ENCODE results near the gene MTHFD1L.

MTHFD1L gene

DNA sequence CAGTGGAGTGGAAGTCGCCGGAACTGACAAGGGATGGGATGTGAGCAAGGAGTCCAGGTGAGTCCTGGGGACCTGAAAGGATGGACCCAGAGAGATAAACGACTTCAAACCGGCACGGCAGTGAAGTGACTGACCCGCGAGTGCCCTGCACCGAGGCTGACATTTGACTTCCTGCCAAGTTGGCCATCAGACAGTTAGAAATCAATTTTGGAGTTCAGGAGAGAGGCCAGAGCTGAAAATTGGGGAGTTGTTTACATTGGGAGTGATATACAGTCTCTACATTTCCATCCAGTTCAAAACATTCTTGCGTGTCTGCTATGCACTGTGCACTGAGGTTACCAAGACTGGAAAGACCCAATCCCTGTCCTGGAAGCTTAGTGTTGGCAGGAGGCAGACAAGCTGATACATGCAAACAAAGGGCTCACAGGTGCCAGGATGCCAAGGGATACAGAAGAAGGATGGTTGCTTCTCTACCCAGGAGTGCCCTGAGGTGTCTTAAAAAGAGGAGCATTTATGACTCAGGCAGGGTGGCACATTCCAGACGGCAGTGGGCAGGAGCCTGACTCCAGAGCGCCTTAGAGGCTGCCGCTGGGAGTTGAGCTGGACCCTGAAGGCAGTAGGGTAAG, 186.6 kb downstream of the MTHFD1L start:
- ChIA-PET CTCF (interaction anchor here (1.0 kb wide), 1 partner anchor 9 kb away, joined by 3 read pairs; no protein-coding TSS in a partner anchor), POLR2A (no interaction called here)
- TF ChIP-seq BHLHE40 (IDR thresholded peaks at IDR 0.05; ENCODE audit: borderline replicate concordance) = no peak
- TF ChIP-seq NFRKB (IDR thresholded peaks at IDR 0.05) = no peak
- DNase-seq (ENCODE audit: extremely low spot score) = no peak

DNA sequence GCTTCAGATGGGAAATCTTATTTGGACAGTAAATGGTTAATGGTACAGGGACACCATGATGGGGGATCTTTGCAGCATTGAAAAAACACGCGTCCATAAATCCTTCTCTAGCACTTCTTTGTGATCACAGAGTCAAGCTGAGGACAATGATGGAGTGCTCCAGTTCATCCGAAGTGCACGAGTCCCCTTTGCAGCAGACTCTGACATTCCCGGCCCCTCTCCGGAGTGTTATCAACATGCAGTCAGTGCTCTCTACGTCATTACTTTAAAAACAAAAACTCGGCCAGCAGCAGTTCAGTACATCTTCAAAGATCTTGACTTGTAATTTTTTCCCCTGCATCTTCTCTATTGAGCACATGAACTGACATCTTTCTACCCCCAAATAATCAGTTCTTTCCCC, 188.8 kb downstream of the MTHFD1L start:
- CTCF ChIA-PET = interaction anchor here (0.7 to 1.2 kb wide), 3 partner anchors 189 to 353 kb away, joined by 3 to 7 read pairs (median 4); no protein-coding TSS in a partner anchor

DNA sequence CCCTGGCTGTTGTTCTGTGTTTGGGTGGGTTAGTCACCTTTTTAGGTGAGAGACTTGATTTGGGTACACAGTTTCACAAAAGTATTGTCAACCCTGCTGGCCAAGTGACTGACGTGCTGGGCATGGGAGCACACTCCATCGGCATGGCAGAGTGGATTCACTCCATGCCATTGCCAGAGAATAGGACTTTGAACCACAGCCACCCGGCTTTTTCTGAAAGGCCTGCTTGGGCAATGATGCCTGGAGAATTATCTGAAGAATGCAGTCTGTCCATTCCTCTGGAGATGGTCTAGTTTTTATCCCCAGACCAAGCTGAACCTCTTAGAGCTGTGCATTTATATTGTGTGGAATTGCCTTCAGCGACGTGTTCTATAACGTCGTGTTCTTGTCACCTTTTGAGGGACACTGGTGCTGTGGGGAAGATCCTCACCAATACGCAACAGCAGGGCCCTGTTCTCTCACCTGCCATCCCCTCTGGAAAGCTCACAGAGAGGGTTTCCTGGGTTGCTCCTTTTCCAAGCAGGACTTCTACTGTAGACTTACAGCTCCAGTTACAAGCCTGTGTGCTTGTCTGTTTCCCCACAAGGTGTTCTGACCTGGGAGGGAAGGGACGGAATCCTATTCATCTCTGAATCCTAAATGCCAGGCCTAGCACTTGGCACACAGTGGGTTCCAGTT, 190.9 kb downstream of the MTHFD1L start:
- ChIA-PET POLR2A (no interaction called here), CTCF (interaction anchor here (0.5 kb wide), 1 partner anchor 12 kb away, joined by 4 read pairs; no protein-coding TSS in a partner anchor)
- DNase-seq (ENCODE audit: extremely low spot score) = no peak
- TF ChIP-seq ZNF384 (IDR thresholded peaks at IDR 0.05) = no peak
- TF ChIP-seq CTBP1 (IDR thresholded peaks at IDR 0.05; ENCODE audit: borderline replicate concordance) = no peak
- no peak for TF ChIP-seq SP1 (IDR thresholded peaks at IDR 0.05)
- no peak for TF ChIP-seq L3MBTL2 (conservative IDR thresholded peaks at IDR 0.05)
- no peak for TF ChIP-seq FOXM1 (IDR thresholded peaks at IDR 0.05; ENCODE audit: borderline replicate concordance)
- no peak for TF ChIP-seq NFRKB (IDR thresholded peaks at IDR 0.05)
- TF ChIP-seq, protein P1, sequence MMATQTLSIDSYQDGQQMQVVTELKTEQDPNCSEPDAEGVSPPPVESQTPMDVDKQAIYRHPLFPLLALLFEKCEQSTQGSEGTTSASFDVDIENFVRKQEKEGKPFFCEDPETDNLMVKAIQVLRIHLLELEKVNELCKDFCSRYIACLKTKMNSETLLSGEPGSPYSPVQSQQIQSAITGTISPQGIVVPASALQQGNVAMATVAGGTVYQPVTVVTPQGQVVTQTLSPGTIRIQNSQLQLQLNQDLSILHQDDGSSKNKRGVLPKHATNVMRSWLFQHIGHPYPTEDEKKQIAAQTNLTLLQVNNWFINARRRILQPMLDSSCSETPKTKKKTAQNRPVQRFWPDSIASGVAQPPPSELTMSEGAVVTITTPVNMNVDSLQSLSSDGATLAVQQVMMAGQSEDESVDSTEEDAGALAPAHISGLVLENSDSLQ (IDR thresholded peaks at IDR 0.05) = no peak
- no peak for TF ChIP-seq TARDBP (IDR thresholded peaks at IDR 0.05)

More for the DNA sequence above, 188.8 kb downstream of the MTHFD1L start:
- POLR2A ChIA-PET = no interaction called here
- TF ChIP-seq SUZ12 (IDR thresholded peaks at IDR 0.05) (no peak), FOXA1 (IDR thresholded peaks at IDR 0.05) (no peak), BHLHE40 (IDR thresholded peaks at IDR 0.05; ENCODE audit: borderline replicate concordance) (no peak)
- TF ChIP-seq, protein P1 (IDR thresholded peaks at IDR 0.05) = no peak
- DNase-seq (ENCODE audit: extremely low spot score) = no peak

DNA sequence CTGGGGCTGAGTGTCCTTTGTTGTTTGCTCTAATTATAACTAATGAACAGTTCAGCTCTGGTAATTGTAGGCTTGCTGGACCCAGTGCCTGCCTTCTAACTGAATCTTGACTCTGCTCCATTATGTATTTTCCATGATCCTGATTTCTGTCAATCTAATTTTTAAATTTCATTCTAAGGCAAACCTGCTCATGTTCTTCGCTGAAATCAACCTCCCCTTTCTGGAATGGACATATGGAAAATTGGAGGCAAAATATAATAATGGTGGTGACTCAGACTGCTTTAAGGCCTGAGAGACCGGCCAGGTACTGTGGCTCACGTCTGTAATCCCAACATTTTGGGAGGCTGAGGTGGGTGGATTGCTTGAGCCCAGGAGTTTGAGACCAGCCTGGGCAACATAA, 191.6 kb downstream of the MTHFD1L start:
- POLR2A ChIA-PET = no interaction called here
- no peak for DNase-seq (ENCODE audit: extremely low spot score)
- CTCF ChIA-PET = no interaction called here
- TF ChIP-seq FOXA1 (IDR thresholded peaks at IDR 0.05) (no peak), TARDBP (IDR thresholded peaks at IDR 0.05) (no peak), HDGF (IDR thresholded peaks at IDR 0.05; ENCODE audit: borderline replicate concordance) (no peak), ARNT (IDR thresholded peaks at IDR 0.05) (no peak), FOXK2 (IDR thresholded peaks at IDR 0.05) (no peak), CTBP1 (IDR thresholded peaks at IDR 0.05; ENCODE audit: borderline replicate concordance) (no peak), ELF4 (IDR thresholded peaks at IDR 0.05) (no peak), NFRKB (IDR thresholded peaks at IDR 0.05) (no peak), SUZ12 (IDR thresholded peaks at IDR 0.05) (no peak), BHLHE40 (IDR thresholded peaks at IDR 0.05; ENCODE audit: borderline replicate concordance) (no peak), SP1 (IDR thresholded peaks at IDR 0.05) (no peak), FOXM1 (IDR thresholded peaks at IDR 0.05; ENCODE audit: borderline replicate concordance) (no peak), L3MBTL2 (conservative IDR thresholded peaks at IDR 0.05) (no peak), ZNF384 (IDR thresholded peaks at IDR 0.05) (no peak), LEF1 (IDR thresholded peaks at IDR 0.05; ENCODE audit: borderline replicate concordance) (no peak)
- TF ChIP-seq, protein P1 (IDR thresholded peaks at IDR 0.05) = no peak

DNA sequence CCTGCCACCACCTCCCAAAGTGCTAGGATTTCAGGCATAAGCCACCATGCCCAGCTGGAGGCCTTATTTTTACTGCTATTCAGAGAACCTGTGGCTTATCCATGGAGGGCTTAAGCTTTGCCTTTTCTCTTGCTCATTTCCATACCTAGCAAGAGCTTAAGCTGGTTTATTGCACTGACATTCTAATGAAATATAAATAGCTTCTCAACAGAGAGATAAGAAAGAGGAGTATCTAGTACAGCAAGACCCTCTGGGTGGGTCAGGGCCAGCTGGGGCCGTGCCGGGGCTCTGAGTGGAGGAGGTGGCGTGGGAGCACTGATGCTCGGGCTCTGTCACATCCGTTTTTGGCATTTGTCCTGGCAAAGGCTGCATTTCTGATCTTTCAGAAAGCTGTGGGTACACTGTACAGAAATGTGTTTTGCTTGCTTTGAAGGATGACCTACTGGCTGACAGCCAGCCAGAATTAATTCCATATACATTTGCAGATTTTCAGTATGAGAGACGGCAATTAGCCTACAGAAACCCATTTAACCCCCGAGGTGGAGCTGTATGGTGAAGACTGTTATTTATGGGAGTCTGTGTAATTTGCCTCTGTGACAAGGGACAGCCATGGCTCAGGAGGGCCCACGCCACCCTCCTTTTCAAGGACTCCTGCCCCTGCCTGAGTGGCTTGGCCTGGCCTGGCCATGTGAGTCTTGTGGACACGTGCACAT, 192.7 kb downstream of the MTHFD1L start:
- TF ChIP-seq BHLHE40 (IDR thresholded peaks at IDR 0.05; ENCODE audit: borderline replicate concordance) (no peak), NFRKB (IDR thresholded peaks at IDR 0.05) (no peak), L3MBTL2 (conservative IDR thresholded peaks at IDR 0.05) (no peak), HDGF (IDR thresholded peaks at IDR 0.05; ENCODE audit: borderline replicate concordance) (no peak), SUZ12 (IDR thresholded peaks at IDR 0.05) (no peak), FOXA1 (IDR thresholded peaks at IDR 0.05) (no peak), ELF4 (IDR thresholded peaks at IDR 0.05) (no peak), FOXK2 (IDR thresholded peaks at IDR 0.05) (no peak), TARDBP (IDR thresholded peaks at IDR 0.05) (no peak), FOXM1 (IDR thresholded peaks at IDR 0.05; ENCODE audit: borderline replicate concordance) (no peak), LEF1 (IDR thresholded peaks at IDR 0.05; ENCODE audit: borderline replicate concordance) (no peak), CTBP1 (IDR thresholded peaks at IDR 0.05; ENCODE audit: borderline replicate concordance) (no peak), SP1 (IDR thresholded peaks at IDR 0.05) (no peak), ARNT (IDR thresholded peaks at IDR 0.05) (no peak), ZNF384 (IDR thresholded peaks at IDR 0.05) (no peak)
- TF ChIP-seq, protein P1 (IDR thresholded peaks at IDR 0.05) = no peak
- ChIA-PET POLR2A (no interaction called here), CTCF (no interaction called here)
- no peak for DNase-seq (ENCODE audit: extremely low spot score)
